CD8-positive, alpha-beta memory T cell (primary cell): ENCODE results near the gene SYNGR2. TPM values are rescaled to one million over a fixed set of nuclear protein-coding genes. Genes with fewer than 3 reads are reported as not detected.

Experiments
- CTCF ChIA-PET: fragments of 350-600 bp; sonication (Branson Sonifier 250); formaldehyde crosslinking; loops from one replicate; lab custom pipeline; 2021; ENCODE audit warnings: antibody characterized with exemption; lab: Charles Lee
- POLR2A ChIA-PET: fragments of 350-600 bp; sonication (Branson Sonifier 250); formaldehyde crosslinking; loops from one replicate; lab custom pipeline; 2021; ENCODE audit warnings: antibody characterized with exemption; lab: Charles Lee
- DNase-seq, 5 donors: peaks; one replicate each; pipeline versions ENCODE4 v3.0.0 to v3.0.0-alpha.2; 2020 to 2022; ENCODE audit warnings: mixed read lengths in 1 of 5
- H3K27ac ChIP-seq: one replicate; pipeline ENCODE4 v1.7.0; 2013; ENCODE audit warnings: low read depth, mild to moderate bottlenecking, low read length, moderate library complexity
- H3K27me3 ChIP-seq: 2 replicates; pipeline ENCODE4 v1.7.0; 2013; ENCODE audit warnings: low read length, mild to moderate bottlenecking; ENCODE audit not compliant: insufficient read depth, poor library complexity, severe bottlenecking
- H3K36me3 ChIP-seq: 2 replicates; pipeline ENCODE4 v1.7.0; 2013; ENCODE audit warnings: mild to moderate bottlenecking, low read length, moderate library complexity; ENCODE audit not compliant: insufficient read depth
- H3K4me1 ChIP-seq: 2 replicates; pipeline ENCODE4 v1.7.0; 2013; ENCODE audit warnings: mild to moderate bottlenecking, low read length, moderate library complexity; ENCODE audit not compliant: insufficient read depth
- H3K4me3 ChIP-seq: 2 replicates; pipeline ENCODE4 v1.7.0; 2013; ENCODE audit warnings: mild to moderate bottlenecking, low read length
- H3K9me3 ChIP-seq: 2 replicates; pipeline ENCODE4 v1.7.0; 2013; ENCODE audit warnings: mild to moderate bottlenecking, low read length
- H3K27ac Mint-ChIP-seq, 8 donors: one replicate each; pipeline ENCODE4 v1.8.0; 2020 to 2021; ENCODE audit warnings: mixed read lengths in 8 of 8, mild to moderate bottlenecking in 6 of 8, inconsistent platforms in 3 of 8, moderate library complexity in 3 of 8
- H3K27me3 Mint-ChIP-seq, 2 donors: one replicate each; pipeline ENCODE4 v1.8.0; 2020 to 2021; ENCODE audit warnings: mixed read lengths in 2 of 2, mild to moderate bottlenecking in 1 of 2, moderate library complexity in 1 of 2
- H3K36me3 Mint-ChIP-seq, 3 donors: one replicate each; pipeline ENCODE4 v1.8.0; 2020 to 2021; ENCODE audit warnings: mixed read lengths in 3 of 3, inconsistent platforms in 1 of 3, mild to moderate bottlenecking in 1 of 3
- H3K4me1 Mint-ChIP-seq, 3 donors: one replicate each; pipeline ENCODE4 v1.8.0; 2020 to 2021; ENCODE audit warnings: mixed read lengths in 3 of 3, inconsistent platforms in 1 of 3, mild to moderate bottlenecking in 1 of 3
- H3K4me3 Mint-ChIP-seq, 7 donors: one replicate each; pipeline ENCODE4 v1.8.0; 2020 to 2021; ENCODE audit warnings: mixed read lengths in 7 of 7, mild to moderate bottlenecking in 6 of 7, moderate library complexity in 4 of 7, inconsistent platforms in 2 of 7
- H3K9me3 Mint-ChIP-seq, 5 donors: one replicate each; pipeline ENCODE4 v1.8.0; 2020 to 2022; ENCODE audit warnings: mixed read lengths in 5 of 5, mild to moderate bottlenecking in 3 of 5, moderate library complexity in 2 of 5, inconsistent platforms in 1 of 5
- polyA plus RNA-seq: library from polyadenylated mRNA; unstranded; fragments of 300-500 nt; fragmentation: Illumina TruSeq; gene quantifications from one replicate; pipeline ENCODE4 v1.2.3, GENCODE V29; 2021
- total RNA-seq, 2 experiments: library from RNA; stranded (reverse); gene quantifications; one replicate each; pipeline ENCODE4 v1.2.3, GENCODE V29; 2021

Gene SYNGR2
- total and polyA plus RNA-seq, 3 experiments from 2014 or later: 140 to 200 (median 186) TPM

DNA sequence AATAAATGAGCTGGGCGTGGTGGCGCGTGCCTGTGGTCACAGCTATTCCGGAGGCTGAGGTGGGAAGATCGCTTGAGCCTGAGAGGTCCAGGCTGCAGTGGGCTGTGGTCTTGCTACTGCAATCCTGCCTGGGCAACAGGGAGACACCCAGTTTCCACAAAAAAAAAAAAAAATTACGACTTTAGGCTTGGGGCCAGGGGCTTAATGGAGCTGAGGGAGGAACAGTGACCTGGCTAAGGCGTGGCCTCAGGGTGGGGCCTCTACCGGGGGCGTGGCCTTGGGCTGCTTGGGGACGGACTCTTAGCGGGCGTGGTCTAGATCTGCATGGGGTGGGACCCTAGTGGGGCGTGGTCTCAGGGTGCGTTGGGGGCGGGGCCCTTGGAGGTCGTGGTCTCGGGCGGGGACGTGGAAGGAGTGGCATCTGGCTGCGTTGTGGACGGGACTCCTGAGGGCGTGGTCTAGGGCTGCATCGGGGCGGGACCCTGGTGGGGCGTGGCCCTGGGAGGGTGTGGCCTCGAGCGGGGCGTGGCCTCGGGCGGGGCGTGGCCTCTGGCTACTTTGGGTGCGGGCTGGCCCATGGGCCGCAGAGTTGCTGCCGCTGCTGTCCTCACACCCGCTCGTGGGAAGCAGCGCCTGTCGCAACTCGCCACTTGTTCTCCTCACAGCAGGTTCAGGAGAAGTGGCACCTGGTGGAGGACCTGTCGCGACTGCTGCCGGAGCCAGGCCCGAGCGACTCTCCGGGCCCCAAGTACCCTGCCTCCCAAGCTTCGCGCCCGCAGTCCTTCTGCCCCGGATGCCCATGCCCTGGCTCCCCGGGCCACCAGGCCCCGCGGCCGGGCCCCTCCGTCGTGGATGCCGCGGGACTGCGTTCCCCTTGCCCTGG lies 28.0 kb upstream of the SYNGR2 start:
- peaks cover 76% of the 10 kb centered on the region for H3K4me1 ChIP-seq
- peak; percentile 92 to 95 (median 94) for DNase-seq
- H3K27me3 Mint-ChIP-seq: no peaks in the 10 kb centered on the region
- H3K4me3 ChIP-seq: peak overlapping the region; percentile 12
- H3K4me1 Mint-ChIP-seq: peaks cover 46 to 84% (median 58%) of the 10 kb centered on the region in 3 donors
- H3K9me3 ChIP-seq: no peaks in the 10 kb centered on the region
- H3K27ac Mint-ChIP-seq: peak overlapping the region; percentile 87 to 95 (median 92)
- no peaks in the 10 kb centered on the region for H3K27me3 ChIP-seq
- ChIA-PET POLR2A (interaction anchor here (0.6 to 17.3 kb wide), 10 partner anchors 16 to 701 kb away, joined by 3 to 333 read pairs (median 6); partner anchors contain the start of genes TMC6, TMC8 and TNRC6C), CTCF (interaction anchor here (0.7 to 8.1 kb wide), 7 partner anchors 10 to 110 kb away, joined by 3 to 100 read pairs (median 12); partner anchors contain the start of genes TMC6 and TMC8)
- peak overlapping the region; percentile 32 to 82 (median 64) for H3K4me3 Mint-ChIP-seq
- H3K9me3 Mint-ChIP-seq: no peaks in the 10 kb centered on the region
- peak overlapping the region; percentile 54 for H3K27ac ChIP-seq
- peaks cover 3 to 50% (median 7%) of the 10 kb centered on the region in 3 donors for H3K36me3 Mint-ChIP-seq
- H3K36me3 ChIP-seq: peaks cover 29% of the 10 kb centered on the region

DNA sequence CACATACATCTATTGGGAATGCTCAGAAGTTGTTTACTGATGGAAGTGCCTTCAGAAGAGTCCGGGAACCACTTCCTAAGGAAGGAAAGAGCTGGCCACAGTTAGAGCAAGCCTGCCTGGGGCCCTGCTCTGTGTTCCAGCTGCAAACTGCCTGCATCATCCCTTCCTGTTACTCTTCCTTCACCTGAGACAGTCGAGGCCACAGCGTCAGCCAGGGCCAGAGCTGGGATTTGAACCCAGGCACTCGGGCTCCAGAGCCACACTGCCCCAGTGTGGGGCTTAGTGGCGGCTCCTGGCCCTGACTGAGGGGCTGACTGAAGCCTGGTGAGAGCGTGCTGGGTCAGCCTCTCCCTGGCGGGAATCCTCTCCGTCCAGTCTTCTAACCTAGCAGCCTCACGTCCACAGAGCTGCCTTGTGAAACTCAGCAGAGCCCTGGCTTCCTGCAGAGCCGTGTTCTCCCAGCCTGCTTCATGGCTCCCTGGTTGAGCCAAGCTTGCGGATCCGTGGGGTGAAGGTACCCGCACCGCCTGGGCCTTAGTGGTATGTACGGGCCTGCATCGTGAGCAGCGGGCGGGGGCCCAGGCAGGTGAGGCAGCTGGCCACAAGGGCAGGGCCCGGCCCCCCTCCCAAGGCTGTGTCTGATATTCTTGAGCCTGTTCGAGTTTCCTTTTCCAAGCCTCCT lies 26.8 kb upstream of the SYNGR2 start:
- Histone ChIP-seq H3K27me3 (no peaks in the 10 kb centered on the region), H3K9me3 (no peaks in the 10 kb centered on the region), H3K27ac (no peak overlapping the region), H3K36me3 (peaks cover 18% of the 10 kb centered on the region), H3K4me1 (peaks cover 66% of the 10 kb centered on the region), H3K4me3 (no peak overlapping the region)
- ChIA-PET POLR2A (interaction anchor here (0.6 to 17.3 kb wide), 3 partner anchors 17 to 973 kb away, joined by 3 to 333 read pairs (median 4); partner anchors contain the start of genes TMC6 and TMC8), CTCF (interaction anchor here (0.7 to 0.8 kb wide), 2 partner anchors 11 to 29 kb away, joined by 3 to 4 read pairs; no protein-coding TSS in a partner anchor)
- H3K27ac Mint-ChIP-seq: peak overlapping the region in 4 of 8 donors; percentile 23 to 50 (median 30)
- no peaks in the 10 kb centered on the region for H3K9me3 Mint-ChIP-seq
- H3K4me1 Mint-ChIP-seq: peaks cover 37 to 73% (median 47%) of the 10 kb centered on the region in 3 donors
- no peak for DNase-seq
- no peaks in the 10 kb centered on the region for H3K27me3 Mint-ChIP-seq
- no peak overlapping the region for H3K4me3 Mint-ChIP-seq
- H3K36me3 Mint-ChIP-seq: peaks cover 0 to 38% (median 2%) of the 10 kb centered on the region in 3 donors

DNA sequence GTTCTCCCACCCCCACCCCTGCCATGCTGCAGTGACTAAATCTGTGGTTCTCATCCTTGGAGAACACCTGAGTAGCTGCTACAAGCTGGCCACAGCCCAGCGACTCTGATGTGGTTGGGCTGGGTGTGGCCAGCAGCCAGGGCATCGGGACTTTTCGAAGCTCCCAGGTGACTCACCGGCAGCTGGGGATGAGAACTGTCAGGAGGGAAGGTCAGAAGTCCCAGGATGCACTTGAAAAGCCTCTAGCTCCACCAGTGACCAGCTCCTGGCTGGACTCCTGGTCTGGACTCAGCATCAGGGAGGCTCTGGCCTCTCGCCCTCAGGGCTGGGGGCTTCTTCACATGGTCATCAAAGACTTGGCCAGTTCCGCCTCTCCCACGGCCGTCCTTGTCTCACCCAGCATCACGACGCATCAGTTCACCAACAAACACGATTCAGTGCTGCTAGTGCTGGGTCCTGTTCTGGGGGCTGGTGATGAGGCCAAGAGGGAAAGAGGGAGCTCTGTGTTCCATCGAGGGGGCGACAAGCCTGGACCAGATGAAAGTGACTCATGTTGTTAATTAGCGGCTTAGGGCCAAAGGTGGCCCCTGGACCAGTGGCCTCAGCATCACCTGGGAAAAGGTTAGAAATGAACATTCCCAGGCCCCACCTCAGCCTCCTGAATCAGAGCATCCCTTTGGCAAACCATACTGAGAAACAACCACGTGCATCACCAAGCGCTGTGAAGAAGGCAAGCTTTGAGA lies 26.1 kb upstream of the SYNGR2 start:
- H3K36me3 Mint-ChIP-seq: peaks cover 0 to 31% (median under 1%) of the 10 kb centered on the region in 3 donors
- DNase-seq: no peak
- CTCF ChIA-PET: interaction anchor here (0.7 to 0.8 kb wide), 3 partner anchors 10 to 34 kb away, joined by 3 to 4 read pairs (median 3); no protein-coding TSS in a partner anchor

DNA sequence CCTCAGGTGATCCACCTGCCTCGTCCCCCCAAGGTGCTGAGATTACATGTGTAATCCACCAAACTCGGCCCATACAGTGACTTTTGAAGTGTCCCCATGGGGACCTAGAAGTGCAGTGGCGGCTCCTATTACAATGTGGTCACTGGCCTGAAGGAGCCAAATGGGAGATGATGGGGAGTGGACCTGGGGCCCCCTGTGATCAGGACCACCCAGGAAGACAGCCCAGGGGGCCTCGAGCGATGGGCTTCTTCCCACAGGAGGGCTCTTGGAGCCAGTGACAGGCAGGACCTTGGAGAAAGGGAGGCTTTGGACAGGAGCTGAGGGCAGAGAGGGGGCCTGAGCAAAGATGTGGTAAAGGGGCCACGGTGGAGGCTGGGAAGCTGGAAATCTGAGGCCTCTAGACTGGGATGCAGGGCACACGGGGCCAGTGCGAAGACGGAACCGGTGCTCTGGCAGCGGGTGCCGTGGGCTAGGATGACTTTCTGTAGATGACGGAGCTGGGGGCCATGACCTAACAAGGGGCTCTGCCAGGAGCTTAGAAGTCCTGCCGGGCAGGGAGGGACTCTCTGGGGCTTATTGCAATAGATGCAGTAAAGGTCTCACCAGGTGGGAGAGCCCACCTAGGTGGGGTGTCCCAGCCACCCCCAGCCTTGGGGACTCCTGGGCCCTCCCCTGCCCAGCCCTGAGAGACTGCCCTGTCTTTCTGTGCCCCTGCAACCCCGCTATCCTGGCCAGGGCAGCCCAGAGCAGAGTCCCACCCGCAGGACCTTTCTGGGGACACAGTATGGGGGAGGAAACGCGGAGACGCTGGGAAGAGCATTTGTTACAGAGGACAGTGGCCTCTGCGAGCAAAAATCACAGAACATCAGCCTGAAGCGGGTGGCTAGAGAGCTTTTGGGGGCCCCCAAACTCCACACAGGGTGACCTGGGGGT lies 24.9 kb upstream of the SYNGR2 start:
- peaks cover 13% of the 10 kb centered on the region for H3K36me3 ChIP-seq
- ChIA-PET CTCF (interaction anchor here (0.8 to 2.1 kb wide), 5 partner anchors 22 to 107 kb away, joined by 3 to 11 read pairs (median 3); no protein-coding TSS in a partner anchor), POLR2A (interaction anchor here (0.9 to 17.3 kb wide), 2 partner anchors 19 to 33 kb away, joined by 6 to 333 read pairs; partner anchors contain the start of genes TMC6 and TMC8)
- H3K27ac ChIP-seq: peak overlapping the region; percentile 51
- H3K27me3 Mint-ChIP-seq: no peaks in the 10 kb centered on the region
- DNase-seq: no peak
- peak overlapping the region in 3 of 8 donors; percentile 42 to 77 (median 67) for H3K27ac Mint-ChIP-seq
- peaks cover 26 to 56% (median 29%) of the 10 kb centered on the region in 3 donors for H3K4me1 Mint-ChIP-seq
- H3K4me3 ChIP-seq: no peak overlapping the region
- no peaks in the 10 kb centered on the region for H3K27me3 ChIP-seq
- H3K4me1 ChIP-seq: peaks cover 61% of the 10 kb centered on the region
- no peaks in the 10 kb centered on the region for H3K9me3 ChIP-seq
- peaks cover 0 to 27% (median 0%) of the 10 kb centered on the region in 3 donors for H3K36me3 Mint-ChIP-seq
- no peak overlapping the region for H3K4me3 Mint-ChIP-seq
- H3K9me3 Mint-ChIP-seq: no peaks in the 10 kb centered on the region

More for the DNA sequence above, 26.1 kb upstream of the SYNGR2 start:
- POLR2A ChIA-PET: interaction anchor here (0.7 to 17.3 kb wide), 3 partner anchors 18 to 282 kb away, joined by 4 to 333 read pairs (median 4); partner anchors contain the start of genes TMC6 and TMC8
- Histone ChIP-seq H3K36me3 (peaks cover 13% of the 10 kb centered on the region), H3K4me1 (peaks cover 66% of the 10 kb centered on the region), H3K4me3 (no peak overlapping the region), H3K27me3 (no peaks in the 10 kb centered on the region), H3K9me3 (no peaks in the 10 kb centered on the region), H3K27ac (no peak overlapping the region)
- H3K4me1 Mint-ChIP-seq: peaks cover 30 to 66% (median 39%) of the 10 kb centered on the region in 3 donors
- no peak overlapping the region for H3K4me3 Mint-ChIP-seq
- H3K27ac Mint-ChIP-seq: peak overlapping the region in 3 of 8 donors; percentile 33 to 80 (median 50)
- H3K9me3 Mint-ChIP-seq: no peaks in the 10 kb centered on the region
- no peaks in the 10 kb centered on the region for H3K27me3 Mint-ChIP-seq

DNA sequence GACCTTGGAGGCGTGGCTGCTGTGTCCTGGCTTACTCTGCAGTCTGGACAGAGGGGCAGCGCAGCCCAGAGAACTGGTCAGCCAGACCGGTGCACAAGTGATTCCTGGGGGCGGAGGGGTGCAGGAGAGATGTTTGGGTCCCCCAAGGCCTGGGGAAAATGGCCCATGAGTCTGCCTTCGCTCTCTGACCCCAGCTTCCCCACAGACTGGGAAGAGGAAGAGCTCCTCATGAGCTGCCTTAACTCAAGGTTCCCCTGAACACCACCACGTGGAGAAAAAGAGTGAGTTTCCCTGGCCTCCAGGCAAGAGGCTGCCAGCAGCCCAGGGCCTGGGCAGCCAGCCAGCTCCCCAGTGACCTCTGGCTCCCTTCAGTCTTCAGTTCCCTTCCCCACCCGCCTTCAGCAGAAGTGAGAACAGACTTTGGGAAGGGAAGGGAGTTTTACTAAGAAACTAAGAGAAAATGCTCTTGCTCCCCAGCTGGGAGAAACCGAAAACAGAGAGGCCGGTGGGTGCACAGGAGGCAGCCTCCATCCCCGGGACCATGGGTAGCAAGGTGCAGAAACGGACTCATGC lies 24.1 kb upstream of the SYNGR2 start:
- ChIA-PET POLR2A (interaction anchor here (1.3 to 17.3 kb wide), 2 partner anchors 10 to 20 kb away, joined by 4 to 333 read pairs; partner anchors contain the start of genes TMC6 and TMC8), CTCF (interaction anchor here (0.8 to 2.1 kb wide), 7 partner anchors 22 to 106 kb away, joined by 3 to 11 read pairs (median 3); partner anchors contain the start of gene TK1)
- peaks cover 0 to 24% (median 0%) of the 10 kb centered on the region in 3 donors for H3K36me3 Mint-ChIP-seq
- no peaks in the 10 kb centered on the region for H3K27me3 Mint-ChIP-seq
- H3K4me3 Mint-ChIP-seq: no peak overlapping the region
- Histone ChIP-seq H3K9me3 (no peaks in the 10 kb centered on the region), H3K36me3 (peaks cover 13% of the 10 kb centered on the region), H3K27ac (peak overlapping the region; percentile 51), H3K4me1 (peaks cover 54% of the 10 kb centered on the region), H3K4me3 (no peak overlapping the region), H3K27me3 (no peaks in the 10 kb centered on the region)
- peak overlapping the region in 4 of 8 donors; percentile 12 to 77 (median 60) for H3K27ac Mint-ChIP-seq
- H3K9me3 Mint-ChIP-seq: no peaks in the 10 kb centered on the region
- H3K4me1 Mint-ChIP-seq: peaks cover 22 to 52% (median 22%) of the 10 kb centered on the region in 3 donors
- DNase-seq: no peak
